ENCODE data around the gene CAST. TPM values are rescaled to one million over a fixed set of nuclear protein-coding genes. Genes with fewer than 3 reads are reported as not detected.

The CAST gene
- total RNA-seq, 4 donors from 2014 or later, result 381 to 577 (median 400) TPM

- Histone ChIP-seq H3K27ac (no peak overlapping the region), H3K4me1 (peaks cover 16% of the 10 kb centered on the region), H3K9me3 (no peaks in the 10 kb centered on the region), H3K4me3 (no peak overlapping the region), H3K27me3 (no peaks in the 10 kb centered on the region), H3K36me3 (peaks cover 50% of the 10 kb centered on the region)
- DNase-seq (ENCODE audit: low spot score in 2 of 2), result no peak
- TF ChIP-seq EP300 (IDR thresholded peaks at IDR 0.05) (no peak), CTCF (IDR thresholded peaks at IDR 0.05) (no peak), POLR2A (IDR thresholded peaks at IDR 0.05) (no peak), POLR2AphosphoS5 (IDR thresholded peaks at IDR 0.05) (no peak)
- 97% methylated on average over 1 of the region's 1 CpG for WGBS
Measured at GRCh38 chr5:96725257-96725656, 63.1 kb downstream of the CAST start.

GRCh38 chr5:96726802-96727201 lies 64.6 kb downstream of the CAST start:
- WGBS, result 81% methylated on average over 4 of the region's 4 CpGs
- Histone ChIP-seq H3K27me3 (no peaks in the 10 kb centered on the region), H3K4me3 (no peak overlapping the region), H3K9me3 (no peaks in the 10 kb centered on the region), H3K27ac (no peak overlapping the region), H3K36me3 (peaks cover 63% of the 10 kb centered on the region), H3K4me1 (peaks cover under 1% of the 10 kb centered on the region)
- DNase-seq (ENCODE audit: low spot score in 2 of 2), result no peak
- TF ChIP-seq CTCF (IDR thresholded peaks at IDR 0.05), result no peak
- no peak for TF ChIP-seq POLR2A (IDR thresholded peaks at IDR 0.05)
- TF ChIP-seq EP300 (IDR thresholded peaks at IDR 0.05), result no peak
- no peak for TF ChIP-seq POLR2AphosphoS5 (IDR thresholded peaks at IDR 0.05)

GRCh38 chr5:96729156-96729555 lies 67.0 kb downstream of the CAST start:
- Histone ChIP-seq H3K27me3 (no peaks in the 10 kb centered on the region), H3K27ac (no peak overlapping the region), H3K9me3 (no peaks in the 10 kb centered on the region), H3K4me3 (no peak overlapping the region), H3K4me1 (peaks cover 14% of the 10 kb centered on the region), H3K36me3 (peaks cover 62% of the 10 kb centered on the region)
- no peak for DNase-seq (ENCODE audit: low spot score in 2 of 2)
- TF ChIP-seq CTCF (IDR thresholded peaks at IDR 0.05), result no peak
- TF ChIP-seq POLR2A (IDR thresholded peaks at IDR 0.05), result no peak
- TF ChIP-seq POLR2AphosphoS5 (IDR thresholded peaks at IDR 0.05), result no peak
- TF ChIP-seq EP300 (IDR thresholded peaks at IDR 0.05), result no peak

GRCh38 chr5:96730586-96730985 lies 68.4 kb downstream of the CAST start:
- Histone ChIP-seq H3K27ac (no peak overlapping the region), H3K4me3 (no peak overlapping the region), H3K27me3 (no peaks in the 10 kb centered on the region), H3K9me3 (no peaks in the 10 kb centered on the region), H3K36me3 (peaks cover 49% of the 10 kb centered on the region), H3K4me1 (peaks cover 28% of the 10 kb centered on the region)
- TF ChIP-seq POLR2A (IDR thresholded peaks at IDR 0.05) (no peak), POLR2AphosphoS5 (IDR thresholded peaks at IDR 0.05) (no peak), EP300 (IDR thresholded peaks at IDR 0.05) (no peak), CTCF (IDR thresholded peaks at IDR 0.05) (no peak)
- 83% methylated on average over 6 of the region's 6 CpGs for WGBS
- no peak for DNase-seq (ENCODE audit: low spot score in 2 of 2)

- Histone ChIP-seq H3K4me3 (no peak overlapping the region), H3K27me3 (no peaks in the 10 kb centered on the region), H3K36me3 (peaks cover 52% of the 10 kb centered on the region), H3K9me3 (no peaks in the 10 kb centered on the region), H3K27ac (peak overlapping the region; percentile 59), H3K4me1 (peaks cover 30% of the 10 kb centered on the region)
- DNase-seq (ENCODE audit: low spot score in 2 of 2), result no peak
- 75% methylated on average over 7 of the region's 7 CpGs for WGBS
- no peak for TF ChIP-seq CTCF (IDR thresholded peaks at IDR 0.05)
- TF ChIP-seq POLR2AphosphoS5 (IDR thresholded peaks at IDR 0.05), result peak in 2 of 3 donors; percentile 80 to 89
- no peak for TF ChIP-seq EP300 (IDR thresholded peaks at IDR 0.05)
- TF ChIP-seq POLR2A (IDR thresholded peaks at IDR 0.05), result no peak
Measured at GRCh38 chr5:96733771-96734500, 71.8 kb downstream of the CAST start.

Measured in suprapubic skin (tissue), 4 donors.